Gastroesophageal sphincter (tissue), 3 donors: ENCODE data around the gene MRPL3.

ENCODE experiments used
- POLR2AphosphoS5 ChIP-seq: sonication (generic); formaldehyde crosslinking; IDR thresholded peaks from one replicate; pipeline ENCODE4 v1.6.1; 2017; ENCODE audit warnings: antibody characterized with exemption
- TF ChIP-seq, protein P1 (sequence below), 4 experiments: fragments of 200-600 bp in 2 of 4; fragments of 450-650 bp in 2 of 4; sonication (generic) in 1 of 4; IDR thresholded peaks; one replicate each; pipeline ENCODE4 v1.5.1; 2017 to 2019; ENCODE audit warnings: antibody characterized with exemption in 4 of 4, mild to moderate bottlenecking in 2 of 4, moderate library complexity in 2 of 4

DNA sequence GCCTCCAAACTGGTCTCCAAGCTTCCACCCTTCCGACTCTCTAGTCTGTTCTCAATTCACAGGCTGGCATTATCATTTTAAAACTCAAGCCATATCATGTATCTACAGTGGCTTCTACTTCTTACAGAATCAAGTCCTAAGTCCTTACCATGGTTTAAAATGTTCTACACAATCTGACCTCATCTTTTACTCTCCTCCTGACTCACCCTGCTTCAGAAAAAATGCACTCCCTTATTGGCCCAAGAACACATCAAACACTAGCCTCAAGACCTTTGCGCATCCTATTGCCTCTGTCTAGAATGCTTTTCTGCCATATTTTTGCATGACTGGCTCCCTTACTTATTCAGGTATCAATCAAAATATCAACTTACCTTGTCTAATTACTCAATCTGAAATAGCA is 11.0 kb downstream of the MRPL3 start:
- TF ChIP-seq, protein P1, sequence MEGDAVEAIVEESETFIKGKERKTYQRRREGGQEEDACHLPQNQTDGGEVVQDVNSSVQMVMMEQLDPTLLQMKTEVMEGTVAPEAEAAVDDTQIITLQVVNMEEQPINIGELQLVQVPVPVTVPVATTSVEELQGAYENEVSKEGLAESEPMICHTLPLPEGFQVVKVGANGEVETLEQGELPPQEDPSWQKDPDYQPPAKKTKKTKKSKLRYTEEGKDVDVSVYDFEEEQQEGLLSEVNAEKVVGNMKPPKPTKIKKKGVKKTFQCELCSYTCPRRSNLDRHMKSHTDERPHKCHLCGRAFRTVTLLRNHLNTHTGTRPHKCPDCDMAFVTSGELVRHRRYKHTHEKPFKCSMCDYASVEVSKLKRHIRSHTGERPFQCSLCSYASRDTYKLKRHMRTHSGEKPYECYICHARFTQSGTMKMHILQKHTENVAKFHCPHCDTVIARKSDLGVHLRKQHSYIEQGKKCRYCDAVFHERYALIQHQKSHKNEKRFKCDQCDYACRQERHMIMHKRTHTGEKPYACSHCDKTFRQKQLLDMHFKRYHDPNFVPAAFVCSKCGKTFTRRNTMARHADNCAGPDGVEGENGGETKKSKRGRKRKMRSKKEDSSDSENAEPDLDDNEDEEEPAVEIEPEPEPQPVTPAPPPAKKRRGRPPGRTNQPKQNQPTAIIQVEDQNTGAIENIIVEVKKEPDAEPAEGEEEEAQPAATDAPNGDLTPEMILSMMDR (IDR thresholded peaks at IDR 0.05), result no peak
- no peak for TF ChIP-seq POLR2AphosphoS5
